Measurements from ENCODE around the gene PSPN. TPM values are rescaled to one million over a fixed set of nuclear protein-coding genes. Genes with fewer than 3 reads are reported as not detected.

Gene PSPN
- total and polyA plus RNA-seq, 2 of the 13 experiments (the other 11 are each of a cell fraction or from before 2014, with no cell fraction given), result 0.69 to 1.1 TPM

DNA sequence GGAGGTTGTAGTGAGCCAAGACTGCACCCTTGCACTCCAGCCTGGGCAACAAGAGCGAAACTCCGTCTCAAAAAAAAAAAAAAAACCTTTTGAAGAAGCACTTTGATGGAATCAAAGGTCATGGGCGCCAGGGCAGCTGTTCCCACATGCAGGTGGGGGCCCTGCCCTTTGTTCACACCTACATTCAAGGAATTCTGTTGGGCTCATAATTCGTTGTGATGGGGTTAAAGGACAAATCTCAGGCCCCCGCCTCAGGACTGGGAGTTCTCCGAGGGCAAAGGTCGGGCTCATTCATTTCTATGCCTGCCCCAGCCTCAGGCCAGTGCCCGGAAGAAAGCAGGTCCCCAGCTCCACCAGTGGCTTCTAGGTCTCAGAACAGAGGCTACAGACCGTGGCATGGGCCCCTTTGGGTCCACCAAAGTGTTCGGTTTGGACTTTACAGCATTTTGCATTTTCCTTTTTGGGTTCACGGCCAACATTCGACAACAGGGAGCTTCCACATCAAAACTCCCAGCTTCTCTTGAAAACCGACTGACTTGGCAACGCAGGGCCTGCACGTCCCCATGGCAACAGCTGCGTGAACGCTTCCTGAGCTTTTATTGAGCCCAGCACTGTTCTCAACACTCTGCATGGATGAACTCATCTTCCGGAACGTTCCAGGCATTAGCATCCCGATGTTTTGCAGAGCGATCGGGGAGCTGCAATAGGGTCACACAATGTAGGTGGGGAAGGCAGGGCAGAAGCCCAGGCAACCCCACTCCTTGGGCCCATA is 27.3 kb upstream of the PSPN start (continued):
- TF ChIP-seq PHF21A (CRISPR knock-in tag; IDR thresholded peaks at IDR 0.05) (peak; percentile 84; the same call in 1 of the 2 replicates), NR2C2 (CRISPR knock-in tag; IDR thresholded peaks at IDR 0.05; ENCODE audit: borderline replicate concordance) (peak; percentile 82), SOX13 (IDR thresholded peaks at IDR 0.05) (peak; percentile 44; the same call in 1 of the 2 replicates), SOX13 (CRISPR knock-in tag; conservative IDR thresholded peaks at IDR 0.05 in 1 of 2, IDR thresholded peaks at IDR 0.05 in 1 of 2) (peak in 1 of 2 experiments; percentile 62; a peak in 2 of 4 replicates), NR2F6 (IDR thresholded peaks at IDR 0.05) (peak; percentile 94), NR2F6 (CRISPR knock-in tag; IDR thresholded peaks at IDR 0.05) (peak; percentile 85), RXRB (CRISPR knock-in tag; IDR thresholded peaks at IDR 0.05; ENCODE audit: borderline replicate concordance) (0 out of 2 replicates have a peak, but pooled peaks have one; percentile 50), ZNF383 (CRISPR knock-in tag; IDR thresholded peaks at IDR 0.05; ENCODE audit: borderline replicate concordance) (no peak), HNRNPL (IDR thresholded peaks at IDR 0.05; ENCODE audit: low read depth, low read length) (no peak), TCF7 (IDR thresholded peaks at IDR 0.05; ENCODE audit: low read depth) (peak; percentile 78), RXRA (CRISPR knock-in tag; IDR thresholded peaks at IDR 0.05) (peak; percentile 58; the same call in 1 of the 2 replicates), MIER2 (CRISPR knock-in tag; IDR thresholded peaks at IDR 0.05) (no peak), ZNF274 (CRISPR knock-in tag; IDR thresholded peaks at IDR 0.05) (peak; percentile 44; the same call in 1 of the 2 replicates), ZNF441 (CRISPR knock-in tag; IDR thresholded peaks at IDR 0.05; ENCODE audit: borderline replicate concordance) (0 out of 2 replicates have a peak, but pooled peaks have one; percentile 56), SNAI1 (CRISPR knock-in tag; IDR thresholded peaks at IDR 0.05; ENCODE audit: borderline replicate concordance) (no peak), NCOR1 (IDR thresholded peaks at IDR 0.05; ENCODE audit: borderline replicate concordance, low read length) (peak; percentile 71), HNF4G (IDR thresholded peaks at IDR 0.05; ENCODE audit: borderline replicate concordance, low read depth, low read length) (peak; percentile 97), HNF4G (CRISPR knock-in tag; IDR thresholded peaks at IDR 0.05; ENCODE audit: borderline replicate concordance, low read depth) (peak; percentile 88), PAX8 (CRISPR knock-in tag; IDR thresholded peaks at IDR 0.05; ENCODE audit: borderline replicate concordance) (no peak), KAT8 (CRISPR knock-in tag; IDR thresholded peaks at IDR 0.05) (peak; percentile 36; the same call in 1 of the 2 replicates), SAP130 (CRISPR knock-in tag; IDR thresholded peaks at IDR 0.05; ENCODE audit: low read depth) (peak; percentile 58), MBNL3 (CRISPR knock-in tag; conservative IDR thresholded peaks at IDR 0.05) (no peak)
- TF ChIP-seq, protein P1, sequence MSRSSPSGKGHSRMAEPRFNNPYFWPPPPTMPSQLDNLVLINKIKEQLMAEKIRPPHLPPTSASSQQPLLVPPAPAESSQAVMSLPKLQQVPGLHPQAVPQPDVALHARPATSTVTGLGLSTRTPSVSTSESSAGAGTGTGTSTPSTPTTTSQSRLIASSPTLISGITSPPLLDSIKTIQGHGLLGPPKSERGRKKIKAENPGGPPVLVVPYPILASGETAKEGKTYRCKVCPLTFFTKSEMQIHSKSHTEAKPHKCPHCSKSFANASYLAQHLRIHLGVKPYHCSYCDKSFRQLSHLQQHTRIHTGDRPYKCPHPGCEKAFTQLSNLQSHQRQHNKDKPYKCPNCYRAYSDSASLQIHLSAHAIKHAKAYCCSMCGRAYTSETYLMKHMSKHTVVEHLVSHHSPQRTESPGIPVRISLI (CRISPR knock-in tag; IDR thresholded peaks at IDR 0.05; ENCODE audit: borderline replicate concordance), result peak; percentile 95
- TF ChIP-seq, protein P2, sequence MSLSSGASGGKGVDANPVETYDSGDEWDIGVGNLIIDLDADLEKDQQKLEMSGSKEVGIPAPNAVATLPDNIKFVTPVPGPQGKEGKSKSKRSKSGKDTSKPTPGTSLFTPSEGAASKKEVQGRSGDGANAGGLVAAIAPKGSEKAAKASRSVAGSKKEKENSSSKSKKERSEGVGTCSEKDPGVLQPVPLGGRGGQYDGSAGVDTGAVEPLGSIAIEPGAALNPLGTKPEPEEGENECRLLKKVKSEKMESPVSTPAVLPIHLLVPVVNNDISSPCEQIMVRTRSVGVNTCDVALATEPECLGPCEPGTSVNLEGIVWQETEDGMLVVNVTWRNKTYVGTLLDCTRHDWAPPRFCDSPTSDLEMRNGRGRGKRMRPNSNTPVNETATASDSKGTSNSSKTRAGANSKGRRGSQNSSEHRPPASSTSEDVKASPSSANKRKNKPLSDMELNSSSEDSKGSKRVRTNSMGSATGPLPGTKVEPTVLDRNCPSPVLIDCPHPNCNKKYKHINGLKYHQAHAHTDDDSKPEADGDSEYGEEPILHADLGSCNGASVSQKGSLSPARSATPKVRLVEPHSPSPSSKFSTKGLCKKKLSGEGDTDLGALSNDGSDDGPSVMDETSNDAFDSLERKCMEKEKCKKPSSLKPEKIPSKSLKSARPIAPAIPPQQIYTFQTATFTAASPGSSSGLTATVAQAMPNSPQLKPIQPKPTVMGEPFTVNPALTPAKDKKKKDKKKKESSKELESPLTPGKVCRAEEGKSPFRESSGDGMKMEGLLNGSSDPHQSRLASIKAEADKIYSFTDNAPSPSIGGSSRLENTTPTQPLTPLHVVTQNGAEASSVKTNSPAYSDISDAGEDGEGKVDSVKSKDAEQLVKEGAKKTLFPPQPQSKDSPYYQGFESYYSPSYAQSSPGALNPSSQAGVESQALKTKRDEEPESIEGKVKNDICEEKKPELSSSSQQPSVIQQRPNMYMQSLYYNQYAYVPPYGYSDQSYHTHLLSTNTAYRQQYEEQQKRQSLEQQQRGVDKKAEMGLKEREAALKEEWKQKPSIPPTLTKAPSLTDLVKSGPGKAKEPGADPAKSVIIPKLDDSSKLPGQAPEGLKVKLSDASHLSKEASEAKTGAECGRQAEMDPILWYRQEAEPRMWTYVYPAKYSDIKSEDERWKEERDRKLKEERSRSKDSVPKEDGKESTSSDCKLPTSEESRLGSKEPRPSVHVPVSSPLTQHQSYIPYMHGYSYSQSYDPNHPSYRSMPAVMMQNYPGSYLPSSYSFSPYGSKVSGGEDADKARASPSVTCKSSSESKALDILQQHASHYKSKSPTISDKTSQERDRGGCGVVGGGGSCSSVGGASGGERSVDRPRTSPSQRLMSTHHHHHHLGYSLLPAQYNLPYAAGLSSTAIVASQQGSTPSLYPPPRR (CRISPR knock-in tag; IDR thresholded peaks at IDR 0.05; ENCODE audit: borderline replicate concordance), result peak; percentile 29; the same call in 1 of the 2 replicates

Data from HepG2 (cell line).